D721Med (cell line): Measurements from ENCODE around the gene PTOV1.
A peak's percentile ranks its signal among the peaks of the same experiment; 100 is the strongest.

ENCODE experiments used
- DNase-seq: peaks from one replicate; pipeline ENCODE4 v3.0.0; 2011; ENCODE audit warnings: low spot score; ENCODE audit not compliant: insufficient read length
- FAIRE-seq: peaks from 2 replicates; lab custom pipeline; 2011; peaks lifted over from hg19 to GRCh38; lab: Jason Lieb, UNC
- CTCF ChIP-seq: IDR thresholded peaks from 2 replicates; pipeline ENCODE4 v1.5.1; 2012; ENCODE audit warnings: mild to moderate bottlenecking, control low read depth; ENCODE audit not compliant: insufficient read depth; ENCODE audit errors: missing control alignments

The PTOV1 gene

GRCh38 chr19:49850221-49850486, 805 bp upstream of the PTOV1 start:
- FAIRE-seq (no peak), DNase-seq (no peak)
- no peak for TF ChIP-seq CTCF

GRCh38 chr19:49851456-49852259, 699 bp downstream of the PTOV1 start:
- no peak for FAIRE-seq
- DNase-seq, result peak; percentile 27
- no peak for TF ChIP-seq CTCF

- DNase-seq (peak; percentile 4), FAIRE-seq (no peak)
- TF ChIP-seq CTCF, result no peak
Observed at GRCh38 chr19:49852631-49853126, 1.7 kb downstream of the PTOV1 start.

- DNase-seq (peak; percentile 1), FAIRE-seq (no peak)
Observed at GRCh38 chr19:49853852-49854377, 3.0 kb downstream of the PTOV1 start.

GRCh38 chr19:49854378-49855263, 3.7 kb downstream of the PTOV1 start:
- FAIRE-seq (no peak), DNase-seq (no peak)
- TF ChIP-seq CTCF, result no peak

More at GRCh38 chr19:49853852-49854377, 3.0 kb downstream of the PTOV1 start:
- no peak for TF ChIP-seq CTCF

- FAIRE-seq, result no peak
- DNase-seq, result no peak
- TF ChIP-seq CTCF, result no peak
Observed at GRCh38 chr19:49855277-49855675, 4.3 kb downstream of the PTOV1 start.
